Measurements from ENCODE around the gene TMEM231.
A peak's percentile ranks its signal among the peaks of the same experiment; 100 is the strongest.
"Not testable (repeated sequence)": the region's sequence is repeated elsewhere in the genome, so short reads cannot be mapped to it uniquely, and the experiment has no call there.

The TMEM231 gene

DNA sequence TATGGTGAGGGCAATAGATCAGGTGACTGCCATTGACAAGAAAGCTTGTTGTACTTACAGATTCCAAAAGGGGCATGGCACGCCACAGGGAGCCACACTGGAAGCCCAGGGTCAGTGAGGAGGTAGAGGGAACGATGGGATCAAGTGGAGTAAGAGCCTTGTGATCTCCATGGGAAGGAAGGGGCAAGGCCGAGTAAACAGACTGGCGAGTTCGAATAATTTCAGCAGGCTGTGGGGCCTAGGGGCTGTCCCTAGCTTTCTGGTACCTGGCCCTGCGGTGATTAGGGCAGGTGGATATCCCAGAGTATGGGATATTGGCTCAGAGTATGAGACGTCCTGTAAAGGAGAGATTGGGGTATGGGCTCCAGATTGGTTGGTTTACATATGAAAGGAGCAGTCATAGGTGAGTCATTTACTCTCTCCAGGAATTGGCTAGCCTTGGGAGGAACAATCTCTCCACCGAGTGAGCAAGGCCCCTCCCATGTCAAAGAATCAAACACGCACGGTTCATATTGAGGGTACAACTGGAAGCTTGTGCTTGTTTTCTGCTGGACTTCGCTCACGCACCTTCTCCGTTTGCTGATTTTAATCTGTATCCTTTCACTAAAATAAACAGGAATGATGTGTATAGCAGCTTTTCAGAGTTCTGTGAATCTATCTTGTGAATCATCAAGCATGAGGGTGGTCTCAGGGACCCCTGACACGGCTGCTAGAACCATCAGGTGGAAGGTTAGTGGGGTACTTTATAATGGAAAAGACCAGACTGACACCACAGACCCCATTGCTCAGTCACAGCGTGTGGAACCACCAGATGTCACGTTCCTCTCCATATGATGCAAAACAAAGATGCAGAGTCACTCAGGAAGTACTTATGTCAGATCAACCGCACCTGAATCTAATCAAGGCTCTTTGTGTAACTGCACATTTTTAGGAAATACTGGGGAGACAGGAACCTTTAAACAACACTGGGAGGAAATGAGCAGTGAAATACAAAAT is 38.1 kb upstream of the TMEM231 start:
- H3F3A ChIP-seq (ENCODE audit: insufficient read depth, low read length): no peaks in the 10 kb centered on the region
- H2AFZ ChIP-seq (ENCODE audit: low read length): no peak overlapping the region
- peaks cover 12% of the 10 kb centered on the region for H3K4me1 ChIP-seq (ENCODE audit: insufficient read depth, low read length, severe bottlenecking)
- no peaks in the 10 kb centered on the region for H3K9me2 ChIP-seq (ENCODE audit: low read depth, low read length)
- H3K4me2 ChIP-seq (ENCODE audit: low read length): no peak overlapping the region
- H3K27me3 ChIP-seq (ENCODE audit: insufficient read depth, low read length): no peaks in the 10 kb centered on the region
- no peak overlapping the region for H3K9ac ChIP-seq (ENCODE audit: low read length)
- H3K27ac ChIP-seq (ENCODE audit: low read depth, low read length, poor library complexity, severe bottlenecking): peak overlapping the region; percentile 27
- H4K20me1 ChIP-seq (ENCODE audit: insufficient read depth, low read length): no peaks in the 10 kb centered on the region
- no peaks in the 10 kb centered on the region for H3K79me2 ChIP-seq (ENCODE audit: insufficient read depth, low read length)
- H3K36me3 ChIP-seq (ENCODE audit: insufficient read depth, low read length): peaks cover 40% of the 10 kb centered on the region
- TF ChIP-seq, protein P1, sequence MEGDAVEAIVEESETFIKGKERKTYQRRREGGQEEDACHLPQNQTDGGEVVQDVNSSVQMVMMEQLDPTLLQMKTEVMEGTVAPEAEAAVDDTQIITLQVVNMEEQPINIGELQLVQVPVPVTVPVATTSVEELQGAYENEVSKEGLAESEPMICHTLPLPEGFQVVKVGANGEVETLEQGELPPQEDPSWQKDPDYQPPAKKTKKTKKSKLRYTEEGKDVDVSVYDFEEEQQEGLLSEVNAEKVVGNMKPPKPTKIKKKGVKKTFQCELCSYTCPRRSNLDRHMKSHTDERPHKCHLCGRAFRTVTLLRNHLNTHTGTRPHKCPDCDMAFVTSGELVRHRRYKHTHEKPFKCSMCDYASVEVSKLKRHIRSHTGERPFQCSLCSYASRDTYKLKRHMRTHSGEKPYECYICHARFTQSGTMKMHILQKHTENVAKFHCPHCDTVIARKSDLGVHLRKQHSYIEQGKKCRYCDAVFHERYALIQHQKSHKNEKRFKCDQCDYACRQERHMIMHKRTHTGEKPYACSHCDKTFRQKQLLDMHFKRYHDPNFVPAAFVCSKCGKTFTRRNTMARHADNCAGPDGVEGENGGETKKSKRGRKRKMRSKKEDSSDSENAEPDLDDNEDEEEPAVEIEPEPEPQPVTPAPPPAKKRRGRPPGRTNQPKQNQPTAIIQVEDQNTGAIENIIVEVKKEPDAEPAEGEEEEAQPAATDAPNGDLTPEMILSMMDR (IDR thresholded peaks at IDR 0.05; ENCODE audit: low read length): no peak
- no peaks in the 10 kb centered on the region for H3K9me3 ChIP-seq (ENCODE audit: low read length)
- H3K4me3 ChIP-seq (ENCODE audit: low read depth, low read length, poor library complexity, severe bottlenecking): no peak overlapping the region

DNA sequence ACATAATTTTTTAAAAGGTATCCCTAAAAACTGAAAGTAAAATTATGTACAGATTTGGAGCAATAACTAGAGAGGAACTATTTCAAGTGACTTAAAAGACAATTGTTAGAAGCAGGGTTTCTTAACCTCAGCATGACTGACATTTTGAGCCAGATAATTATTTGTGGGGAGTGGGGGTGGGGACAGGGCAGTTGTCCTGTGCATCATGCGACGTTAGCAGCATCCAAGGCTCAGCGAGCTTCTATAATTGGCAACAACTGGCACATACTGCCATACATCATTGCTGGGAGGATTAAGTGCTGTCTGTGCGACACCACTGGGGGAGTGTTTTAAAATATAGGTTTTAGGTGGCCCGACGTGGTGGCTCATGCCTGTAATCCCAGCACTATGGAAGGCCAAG is 37.3 kb upstream of the TMEM231 start:
- Histone ChIP-seq H2AFZ (ENCODE audit: low read length) (no peak overlapping the region), H3K9ac (ENCODE audit: low read length) (no peak overlapping the region), H3F3A (ENCODE audit: insufficient read depth, low read length) (no peaks in the 10 kb centered on the region), H3K4me3 (ENCODE audit: low read depth, low read length, poor library complexity, severe bottlenecking) (no peak overlapping the region), H3K4me2 (ENCODE audit: low read length) (no peak overlapping the region), H3K9me3 (ENCODE audit: low read length) (no peaks in the 10 kb centered on the region), H3K79me2 (ENCODE audit: insufficient read depth, low read length) (no peaks in the 10 kb centered on the region), H3K4me1 (ENCODE audit: insufficient read depth, low read length, severe bottlenecking) (peaks cover 12% of the 10 kb centered on the region), H3K27me3 (ENCODE audit: insufficient read depth, low read length) (no peaks in the 10 kb centered on the region), H3K27ac (ENCODE audit: low read depth, low read length, poor library complexity, severe bottlenecking) (no peak overlapping the region), H4K20me1 (ENCODE audit: insufficient read depth, low read length) (no peaks in the 10 kb centered on the region), H3K36me3 (ENCODE audit: insufficient read depth, low read length) (peaks cover 35% of the 10 kb centered on the region), H3K9me2 (ENCODE audit: low read depth, low read length) (no peaks in the 10 kb centered on the region)
- TF ChIP-seq EZH2 (IDR thresholded peaks at IDR 0.05; ENCODE audit: borderline replicate concordance, low read length): no peak
- TF ChIP-seq, protein P1 (IDR thresholded peaks at IDR 0.05; ENCODE audit: low read length): no peak

DNA sequence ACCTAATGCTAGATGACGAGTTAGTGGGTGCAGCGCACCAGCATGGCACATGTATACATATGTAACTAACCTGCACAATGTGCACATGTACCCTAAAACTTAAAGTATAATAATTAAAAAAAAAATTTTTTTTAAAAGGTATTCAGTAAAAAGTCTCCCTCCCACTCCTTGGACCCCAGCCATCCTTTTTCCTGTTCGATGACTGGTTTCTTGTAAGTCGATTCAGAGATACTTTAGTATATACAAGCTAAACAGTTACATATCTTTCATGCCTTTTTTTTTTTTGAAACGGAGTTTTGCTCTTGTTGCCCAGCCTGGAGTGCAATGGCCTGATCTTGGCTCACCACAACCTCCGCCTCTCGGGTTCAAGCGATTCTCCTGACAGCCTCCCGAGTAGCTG is 35.9 kb upstream of the TMEM231 start:
- peaks cover 12% of the 10 kb centered on the region for H3K4me1 ChIP-seq (ENCODE audit: insufficient read depth, low read length, severe bottlenecking)
- not testable (repeated sequence) for H3K4me3 ChIP-seq (ENCODE audit: low read depth, low read length, poor library complexity, severe bottlenecking); H3F3A ChIP-seq (ENCODE audit: insufficient read depth, low read length); H3K4me2 ChIP-seq (ENCODE audit: low read length); H3K9me2 ChIP-seq (ENCODE audit: low read depth, low read length); H3K9me3 ChIP-seq (ENCODE audit: low read length); H3K27ac ChIP-seq (ENCODE audit: low read depth, low read length, poor library complexity, severe bottlenecking); H4K20me1 ChIP-seq (ENCODE audit: insufficient read depth, low read length); H3K79me2 ChIP-seq (ENCODE audit: insufficient read depth, low read length); H3K9ac ChIP-seq (ENCODE audit: low read length); H2AFZ ChIP-seq (ENCODE audit: low read length); H3K27me3 ChIP-seq (ENCODE audit: insufficient read depth, low read length)
- H3K36me3 ChIP-seq (ENCODE audit: insufficient read depth, low read length): peaks cover 22% of the 10 kb centered on the region
